HG03095 (cell line): ENCODE results near the gene PCDHGA11.
"Not testable (repeated sequence)": the region's sequence is repeated elsewhere in the genome, so short reads cannot be mapped to it uniquely, and the experiment has no call there.

ENCODE experiments used
- ATAC-seq: cut with Tn5 transposase; IDR thresholded peaks from one replicate; pipeline ENCODE4 v1.9.1; 2021; ENCODE audit warnings: moderate library complexity; ENCODE audit not compliant: unreplicated experiment

The PCDHGA11 gene

DNA sequence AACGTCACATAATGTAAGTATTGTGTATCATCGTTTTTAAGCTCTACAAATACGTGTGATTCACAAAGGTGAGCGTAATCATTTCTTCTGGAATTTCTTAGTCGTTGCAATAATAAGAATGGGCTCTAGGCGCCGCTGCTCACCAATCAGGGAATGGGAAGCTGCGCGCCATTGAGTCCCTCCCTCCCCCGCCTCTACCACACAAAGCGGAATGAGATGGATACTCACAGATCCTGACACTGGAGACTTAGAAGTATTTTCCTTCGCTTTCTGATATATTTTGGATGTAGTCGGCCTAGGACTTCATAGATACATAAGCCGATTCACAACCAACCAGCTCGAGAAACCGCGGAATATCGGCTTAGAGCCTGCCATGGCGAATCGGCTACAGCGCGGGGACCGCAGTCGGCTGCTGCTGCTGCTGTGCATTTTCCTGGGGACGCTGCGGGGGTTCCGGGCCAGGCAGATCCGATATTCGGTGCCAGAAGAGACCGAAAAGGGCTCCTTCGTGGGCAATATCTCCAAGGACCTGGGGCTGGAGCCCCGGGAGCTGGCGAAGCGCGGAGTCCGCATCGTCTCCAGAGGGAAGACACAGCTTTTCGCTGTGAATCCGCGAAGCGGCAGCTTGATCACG is at the start of gene PCDHGA11:
Gene PCDHGA11 (plus strand): TSS at position 197 of the 634 bp plus-strand sequence. CDS start 177 bp downstream, at position 374.
- ATAC-seq = no peak

DNA sequence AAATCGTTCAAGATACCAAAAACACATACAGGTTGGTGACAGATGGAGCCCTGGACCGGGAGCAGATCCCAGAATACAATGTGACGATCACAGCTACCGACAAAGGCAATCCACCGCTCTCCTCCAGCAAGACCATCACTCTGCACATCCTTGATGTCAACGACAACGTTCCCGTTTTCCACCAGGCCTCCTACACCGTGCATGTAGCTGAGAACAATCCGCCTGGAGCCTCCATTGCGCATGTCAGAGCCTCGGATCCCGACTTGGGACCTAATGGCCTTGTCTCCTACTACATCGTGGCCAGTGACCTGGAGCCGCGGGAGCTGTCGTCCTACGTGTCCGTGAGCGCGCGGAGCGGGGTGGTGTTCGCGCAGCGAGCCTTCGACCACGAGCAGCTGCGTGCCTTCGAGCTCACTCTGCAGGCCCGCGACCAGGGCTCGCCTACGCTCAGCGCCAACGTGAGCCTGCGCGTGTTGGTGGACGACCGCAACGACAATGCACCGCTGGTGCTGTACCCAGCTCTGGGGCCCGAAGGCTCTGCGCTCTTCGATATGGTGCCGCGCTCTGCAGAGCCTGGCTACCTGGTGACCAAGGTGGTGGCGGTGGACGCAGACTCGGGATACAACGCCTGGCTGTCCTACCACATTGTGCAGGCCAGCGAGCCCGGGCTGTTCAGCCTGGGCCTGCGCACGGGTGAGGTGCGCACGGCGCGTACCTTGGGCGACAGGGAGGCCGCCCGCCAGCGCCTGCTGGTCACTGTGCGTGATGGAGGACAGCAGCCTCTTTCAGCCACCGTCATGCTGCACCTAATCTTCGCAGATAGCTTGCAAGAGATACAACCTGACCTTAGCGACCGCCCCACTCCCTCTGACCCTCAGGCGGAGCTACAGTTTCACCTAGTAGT is 49.0 kb upstream of the PCDHGA11 start:
- ATAC-seq = no peak

DNA sequence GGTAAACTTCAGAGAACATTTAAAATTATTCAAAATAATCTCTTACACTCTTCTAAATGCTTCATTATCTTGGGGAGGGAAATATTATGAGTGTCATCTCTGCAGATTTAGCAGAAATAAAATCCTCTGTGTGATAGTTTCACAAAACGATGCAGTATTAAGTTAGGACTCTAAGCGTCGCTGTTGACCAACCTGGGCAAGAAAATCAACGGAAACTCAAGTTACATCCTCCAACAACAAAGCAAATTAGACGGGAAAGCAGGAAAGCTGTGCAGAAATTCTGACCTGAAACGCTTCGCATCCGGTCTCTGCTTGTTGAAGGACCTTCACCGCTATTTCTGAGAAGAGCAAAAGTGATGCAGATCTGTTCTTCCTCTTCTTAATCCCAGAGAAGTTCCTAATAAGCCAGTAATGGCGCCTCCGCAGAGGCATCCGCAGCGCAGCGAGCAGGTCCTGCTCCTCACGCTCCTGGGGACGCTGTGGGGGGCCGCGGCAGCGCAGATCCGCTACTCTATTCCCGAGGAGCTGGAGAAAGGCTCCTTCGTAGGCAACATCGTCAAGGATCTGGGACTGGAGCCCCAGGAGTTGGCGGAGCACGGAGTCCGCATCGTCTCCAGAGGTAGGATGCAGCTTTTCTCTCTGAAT is 47.1 kb upstream of the PCDHGA11 start, which contains the start of gene PCDHGA6:
Gene PCDHGA6 (plus strand): TSS at position 219 of the 645 bp plus-strand sequence. CDS start 193 bp downstream, at position 412.
- ATAC-seq = no peak

DNA sequence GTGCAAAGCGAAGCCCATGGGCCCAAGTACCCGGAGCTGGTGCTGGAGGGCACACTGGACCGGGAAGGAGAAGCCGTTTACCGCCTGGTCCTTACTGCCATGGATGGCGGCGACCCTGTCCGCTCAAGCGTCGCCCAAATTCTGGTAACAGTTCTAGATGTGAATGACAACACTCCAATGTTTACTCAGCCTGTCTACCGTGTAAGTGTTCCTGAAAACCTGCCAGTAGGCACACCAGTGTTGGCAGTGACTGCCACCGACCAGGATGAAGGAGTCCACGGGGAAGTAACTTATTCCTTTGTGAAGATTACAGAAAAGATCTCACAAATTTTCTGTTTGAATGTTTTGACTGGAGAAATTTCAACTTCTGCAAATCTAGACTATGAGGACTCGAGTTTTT is 46.2 kb upstream of the PCDHGA11 start:
- ATAC-seq = no peak

DNA sequence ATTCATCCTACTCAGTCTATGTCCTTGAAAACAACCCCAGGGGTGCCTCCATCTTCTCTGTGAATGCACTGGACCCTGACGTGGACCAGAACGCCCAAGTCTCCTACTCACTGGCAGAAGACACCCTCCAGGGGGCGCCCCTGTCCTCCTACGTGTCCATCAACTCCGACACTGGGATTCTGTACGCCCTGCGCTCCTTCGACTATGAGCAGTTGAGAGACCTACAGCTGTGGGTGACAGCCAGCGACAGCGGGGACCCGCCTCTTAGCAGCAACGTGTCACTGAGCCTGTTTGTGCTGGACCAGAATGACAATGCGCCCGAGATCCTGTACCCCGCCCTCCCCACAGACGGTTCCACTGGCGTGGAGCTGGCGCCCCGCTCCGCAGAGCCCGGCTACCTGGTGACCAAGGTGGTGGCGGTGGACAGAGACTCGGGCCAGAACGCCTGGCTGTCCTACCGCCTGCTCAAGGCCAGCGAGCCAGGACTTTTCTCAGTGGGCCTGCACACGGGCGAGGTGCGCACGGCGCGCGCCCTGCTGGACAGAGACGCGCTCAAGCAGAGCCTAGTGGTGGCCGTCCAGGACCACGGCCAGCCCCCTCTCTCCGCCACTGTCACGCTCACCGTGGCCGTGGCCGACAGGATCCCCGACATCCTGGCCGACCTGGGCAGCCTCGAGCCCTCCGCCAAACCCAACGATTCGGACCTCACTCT is 45.3 kb upstream of the PCDHGA11 start:
- not testable (repeated sequence) for ATAC-seq

DNA sequence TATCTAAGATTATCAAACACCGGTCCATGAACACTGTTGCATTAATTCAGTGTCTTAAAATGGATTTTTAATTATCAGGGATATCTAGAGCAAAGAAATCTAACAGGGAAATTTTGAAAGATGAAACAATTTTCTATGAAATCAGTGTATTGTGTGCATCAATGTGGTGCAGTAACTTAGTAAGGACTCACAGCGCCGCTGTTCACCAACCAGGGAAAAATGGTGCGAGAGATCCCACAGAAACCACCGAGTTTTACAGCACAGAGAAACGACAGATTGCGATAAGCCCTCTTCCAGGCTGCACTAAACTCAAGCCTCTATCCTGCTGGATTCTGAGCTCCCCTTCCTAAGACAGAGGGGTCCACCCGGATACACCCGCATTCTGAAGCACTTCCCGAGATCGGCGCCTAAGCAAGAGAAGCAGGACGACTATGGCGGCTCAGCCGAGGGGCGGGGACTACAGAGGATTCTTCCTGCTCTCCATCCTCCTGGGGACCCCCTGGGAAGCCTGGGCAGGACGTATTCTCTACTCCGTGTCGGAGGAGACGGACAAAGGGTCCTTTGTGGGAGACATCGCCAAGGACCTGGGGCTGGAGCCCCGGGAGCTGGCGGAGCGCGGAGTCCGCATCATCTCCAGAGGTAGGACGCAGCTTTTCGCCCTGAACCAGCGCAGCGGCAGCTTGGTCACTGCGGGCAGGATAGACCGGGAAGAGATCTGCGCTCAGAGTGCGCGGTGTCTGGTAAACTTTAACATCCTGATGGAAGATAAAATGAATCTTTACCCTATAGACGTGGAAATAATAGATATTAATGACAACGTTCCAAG is 38.2 kb upstream of the PCDHGA11 start, which contains the start of gene PCDHGA7:
Gene PCDHGA7 (plus strand): TSS at position 274 of the 826 bp plus-strand sequence. CDS start 158 bp downstream, at position 432.
- ATAC-seq = no peak

DNA sequence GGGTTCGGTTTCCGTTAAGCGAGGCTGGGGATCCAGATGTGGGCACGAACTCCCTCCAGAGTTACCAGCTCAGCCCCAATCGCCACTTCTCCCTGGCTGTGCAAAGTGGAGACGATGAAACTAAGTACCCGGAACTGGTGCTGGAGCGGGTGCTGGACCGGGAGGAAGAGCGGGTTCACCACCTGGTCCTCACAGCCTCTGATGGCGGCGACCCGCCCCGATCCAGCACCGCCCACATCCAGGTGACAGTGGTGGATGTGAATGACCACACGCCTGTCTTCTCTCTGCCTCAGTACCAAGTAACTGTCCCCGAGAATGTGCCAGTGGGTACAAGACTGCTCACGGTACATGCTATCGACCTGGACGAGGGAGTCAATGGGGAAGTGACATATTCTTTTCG is 37.5 kb upstream of the PCDHGA11 start:
- ATAC-seq = no peak

DNA sequence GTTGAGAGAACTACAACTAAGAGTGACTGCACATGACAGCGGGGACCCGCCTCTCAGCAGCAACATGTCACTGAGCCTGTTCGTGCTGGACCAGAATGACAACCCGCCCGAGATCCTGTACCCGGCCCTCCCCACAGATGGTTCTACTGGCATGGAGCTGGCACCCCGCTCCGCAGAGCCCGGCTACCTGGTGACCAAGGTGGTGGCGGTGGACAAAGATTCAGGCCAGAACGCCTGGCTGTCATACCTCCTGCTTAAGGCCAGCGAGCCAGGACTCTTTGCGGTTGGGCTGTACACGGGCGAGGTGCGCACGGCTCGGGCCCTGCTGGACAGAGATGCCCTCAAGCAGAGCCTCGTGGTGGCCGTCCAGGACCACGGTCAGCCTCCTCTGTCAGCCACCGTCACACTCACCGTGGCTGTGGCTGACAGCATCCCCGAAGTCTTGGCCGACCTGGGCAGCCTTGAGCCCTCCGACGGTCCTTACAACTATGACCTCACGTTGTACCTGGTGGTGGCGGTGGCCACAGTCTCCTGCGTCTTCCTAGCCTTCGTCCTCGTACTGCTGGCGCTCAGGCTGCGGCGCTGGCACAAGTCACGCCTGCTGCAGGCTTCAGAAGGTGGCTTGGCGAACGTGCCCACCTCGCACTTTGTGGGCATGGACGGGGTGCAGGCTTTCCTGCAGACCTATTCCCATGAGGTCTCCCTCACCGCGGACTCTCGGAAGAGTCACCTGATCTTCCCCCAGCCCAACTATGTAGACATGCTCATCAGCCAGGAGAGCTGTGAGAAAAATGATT is 36.2 kb upstream of the PCDHGA11 start:
- no peak for ATAC-seq

DNA sequence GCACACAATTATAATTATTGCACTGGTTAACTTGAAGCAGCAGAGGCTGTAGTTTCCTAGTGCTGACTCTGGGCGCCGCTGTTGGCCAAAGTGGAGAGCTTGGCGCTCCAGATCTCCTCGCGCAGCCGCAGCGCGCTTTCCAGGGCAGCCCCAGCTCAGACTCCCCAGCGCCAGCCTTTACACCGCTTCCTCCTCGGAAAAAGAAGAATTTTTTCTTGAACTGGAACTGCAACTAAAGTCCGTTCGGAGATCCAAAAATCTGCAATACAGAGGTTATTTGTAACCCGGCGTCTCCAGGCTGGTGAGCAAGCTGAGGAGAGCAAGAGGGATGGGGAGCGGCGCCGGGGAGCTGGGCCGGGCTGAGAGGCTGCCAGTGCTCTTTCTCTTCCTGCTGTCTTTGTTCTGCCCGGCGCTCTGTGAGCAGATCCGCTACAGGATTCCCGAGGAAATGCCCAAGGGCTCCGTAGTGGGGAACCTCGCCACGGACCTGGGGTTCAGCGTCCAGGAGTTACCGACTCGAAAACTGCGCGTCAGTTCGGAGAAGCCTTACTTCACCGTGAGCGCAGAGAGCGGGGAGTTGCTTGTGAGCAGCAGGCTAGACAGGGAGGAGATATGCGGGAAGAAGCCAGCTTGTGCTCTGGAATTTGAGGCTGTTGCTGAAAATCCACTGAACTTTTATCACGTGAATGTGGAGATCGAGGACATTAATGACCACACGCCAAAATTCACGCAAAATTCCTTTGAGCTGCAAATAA is 33.1 kb upstream of the PCDHGA11 start, which contains the start of gene PCDHGB4:
Gene PCDHGB4 (plus strand): TSS at position 142 of the 755 bp plus-strand sequence. CDS start 187 bp downstream, at position 329.
- not testable (repeated sequence) for ATAC-seq

DNA sequence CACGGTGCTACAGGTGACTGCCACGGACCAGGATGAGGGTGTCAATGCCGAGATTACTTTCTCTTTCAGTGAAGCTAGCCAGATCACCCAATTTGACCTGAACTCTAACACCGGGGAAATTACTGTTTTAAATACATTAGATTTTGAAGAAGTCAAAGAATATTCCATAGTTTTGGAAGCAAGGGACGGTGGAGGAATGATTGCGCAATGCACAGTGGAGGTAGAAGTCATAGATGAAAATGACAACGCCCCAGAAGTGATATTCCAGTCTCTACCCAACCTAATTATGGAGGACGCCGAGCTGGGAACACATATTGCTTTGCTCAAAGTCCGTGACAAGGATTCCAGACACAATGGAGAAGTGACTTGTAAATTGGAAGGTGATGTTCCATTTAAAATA is 32.2 kb upstream of the PCDHGA11 start:
- no peak for ATAC-seq

DNA sequence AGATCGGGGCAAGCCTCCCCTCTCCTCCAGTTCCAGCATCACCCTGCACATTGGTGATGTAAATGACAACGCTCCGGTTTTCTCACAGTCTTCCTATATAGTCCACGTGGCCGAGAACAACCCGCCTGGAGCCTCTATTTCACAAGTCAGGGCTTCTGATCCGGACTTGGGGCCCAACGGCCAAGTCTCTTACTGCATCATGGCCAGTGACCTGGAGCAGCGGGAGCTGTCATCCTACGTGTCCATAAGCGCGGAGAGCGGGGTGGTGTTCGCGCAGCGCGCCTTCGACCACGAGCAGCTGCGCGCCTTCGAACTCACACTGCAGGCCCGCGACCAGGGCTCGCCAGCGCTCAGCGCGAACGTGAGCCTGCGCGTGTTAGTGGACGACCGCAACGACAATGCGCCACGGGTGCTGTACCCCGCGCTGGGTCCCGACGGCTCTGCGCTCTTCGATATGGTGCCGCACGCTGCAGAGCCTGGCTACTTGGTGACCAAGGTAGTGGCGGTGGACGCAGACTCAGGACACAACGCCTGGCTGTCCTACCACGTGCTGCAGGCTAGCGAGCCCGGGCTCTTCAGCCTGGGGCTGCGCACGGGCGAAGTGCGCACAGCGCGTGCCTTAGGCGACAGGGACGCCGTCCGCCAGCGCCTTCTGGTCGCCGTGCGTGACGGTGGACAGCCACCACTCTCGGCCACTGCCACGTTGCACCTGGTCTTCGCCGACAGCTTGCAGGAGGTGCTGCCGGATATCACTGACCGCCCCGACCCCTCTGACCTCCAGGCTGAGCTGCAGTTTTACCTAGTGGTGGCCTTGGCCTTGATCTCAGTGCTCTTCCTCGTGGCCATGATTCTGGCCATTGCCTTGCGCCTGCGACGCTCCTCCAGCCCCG is 31.5 kb upstream of the PCDHGA11 start:
- ATAC-seq = no peak

DNA sequence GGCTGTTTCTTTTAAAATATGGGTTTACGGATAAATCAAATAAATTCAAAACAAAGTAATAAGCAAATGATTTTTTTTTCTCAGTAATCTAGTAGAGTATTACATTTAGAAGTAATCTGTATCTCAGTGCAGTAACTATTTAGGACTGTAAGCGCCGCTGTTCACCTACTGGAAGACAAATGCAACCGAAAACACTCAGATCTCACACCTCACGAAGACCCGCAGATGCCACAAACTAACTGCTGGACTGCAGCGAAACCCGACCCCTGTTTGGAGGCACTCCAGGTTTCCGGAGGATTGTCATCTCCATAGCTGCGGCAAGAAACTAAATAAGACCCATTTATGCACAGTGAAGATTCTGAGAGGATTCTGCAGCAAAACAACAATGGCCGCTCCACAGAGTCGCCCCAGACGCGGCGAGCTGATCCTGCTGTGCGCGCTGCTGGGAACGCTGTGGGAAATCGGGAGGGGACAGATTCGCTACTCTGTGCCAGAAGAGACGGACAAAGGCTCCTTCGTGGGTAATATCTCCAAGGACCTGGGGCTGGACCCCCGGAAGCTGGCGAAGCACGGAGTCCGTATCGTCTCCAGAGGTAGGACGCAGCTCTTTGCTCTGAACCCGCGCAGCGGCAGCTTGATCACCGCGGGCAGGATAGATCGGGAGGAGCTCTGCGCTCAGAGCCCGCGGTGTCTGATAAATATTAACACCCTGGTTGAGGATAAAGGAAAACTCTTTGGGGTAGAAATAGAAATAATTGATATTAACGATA is 28.2 kb upstream of the PCDHGA11 start, which contains the start of gene PCDHGA8:
Gene PCDHGA8 (plus strand): TSS at position 205 of the 770 bp plus-strand sequence. CDS start 181 bp downstream, at position 386.
- ATAC-seq = no peak

DNA sequence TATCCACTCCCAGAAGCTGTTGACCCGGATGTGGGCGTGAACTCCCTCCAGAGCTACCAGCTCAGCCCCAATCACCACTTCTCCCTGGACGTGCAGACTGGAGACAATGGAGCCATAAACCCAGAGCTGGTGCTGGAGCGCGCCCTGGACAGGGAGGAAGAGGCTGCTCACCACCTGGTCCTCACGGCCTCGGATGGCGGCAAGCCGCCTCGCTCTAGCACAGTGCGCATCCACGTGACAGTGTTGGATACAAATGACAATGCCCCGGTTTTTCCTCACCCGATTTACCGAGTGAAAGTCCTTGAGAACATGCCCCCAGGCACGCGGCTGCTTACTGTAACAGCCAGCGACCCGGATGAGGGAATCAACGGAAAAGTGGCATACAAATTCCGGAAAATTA is 27.6 kb upstream of the PCDHGA11 start:
- no peak for ATAC-seq

DNA sequence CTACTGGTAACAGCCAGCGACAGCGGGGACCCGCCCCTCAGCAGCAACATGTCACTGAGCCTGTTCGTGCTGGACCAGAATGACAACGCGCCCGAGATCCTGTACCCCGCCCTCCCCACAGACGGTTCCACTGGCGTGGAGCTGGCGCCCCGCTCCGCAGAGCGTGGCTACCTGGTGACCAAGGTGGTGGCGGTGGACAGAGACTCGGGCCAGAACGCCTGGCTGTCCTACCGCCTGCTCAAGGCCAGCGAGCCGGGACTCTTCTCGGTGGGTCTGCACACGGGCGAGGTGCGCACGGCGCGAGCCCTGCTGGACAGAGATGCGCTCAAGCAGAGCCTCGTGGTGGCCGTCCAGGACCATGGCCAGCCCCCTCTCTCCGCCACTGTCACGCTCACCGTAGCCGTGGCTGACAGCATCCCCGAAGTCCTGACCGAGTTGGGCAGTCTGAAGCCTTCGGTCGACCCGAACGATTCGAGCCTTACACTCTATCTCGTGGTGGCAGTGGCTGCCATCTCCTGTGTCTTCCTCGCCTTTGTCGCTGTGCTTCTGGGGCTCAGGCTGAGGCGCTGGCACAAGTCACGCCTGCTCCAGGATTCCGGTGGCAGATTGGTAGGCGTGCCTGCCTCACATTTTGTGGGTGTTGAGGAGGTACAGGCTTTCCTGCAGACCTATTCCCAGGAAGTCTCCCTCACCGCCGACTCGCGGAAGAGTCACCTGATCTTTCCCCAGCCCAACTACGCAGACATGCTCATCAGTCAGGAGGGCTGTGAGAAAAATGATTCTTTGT is 26.3 kb upstream of the PCDHGA11 start:
- not testable (repeated sequence) for ATAC-seq

DNA sequence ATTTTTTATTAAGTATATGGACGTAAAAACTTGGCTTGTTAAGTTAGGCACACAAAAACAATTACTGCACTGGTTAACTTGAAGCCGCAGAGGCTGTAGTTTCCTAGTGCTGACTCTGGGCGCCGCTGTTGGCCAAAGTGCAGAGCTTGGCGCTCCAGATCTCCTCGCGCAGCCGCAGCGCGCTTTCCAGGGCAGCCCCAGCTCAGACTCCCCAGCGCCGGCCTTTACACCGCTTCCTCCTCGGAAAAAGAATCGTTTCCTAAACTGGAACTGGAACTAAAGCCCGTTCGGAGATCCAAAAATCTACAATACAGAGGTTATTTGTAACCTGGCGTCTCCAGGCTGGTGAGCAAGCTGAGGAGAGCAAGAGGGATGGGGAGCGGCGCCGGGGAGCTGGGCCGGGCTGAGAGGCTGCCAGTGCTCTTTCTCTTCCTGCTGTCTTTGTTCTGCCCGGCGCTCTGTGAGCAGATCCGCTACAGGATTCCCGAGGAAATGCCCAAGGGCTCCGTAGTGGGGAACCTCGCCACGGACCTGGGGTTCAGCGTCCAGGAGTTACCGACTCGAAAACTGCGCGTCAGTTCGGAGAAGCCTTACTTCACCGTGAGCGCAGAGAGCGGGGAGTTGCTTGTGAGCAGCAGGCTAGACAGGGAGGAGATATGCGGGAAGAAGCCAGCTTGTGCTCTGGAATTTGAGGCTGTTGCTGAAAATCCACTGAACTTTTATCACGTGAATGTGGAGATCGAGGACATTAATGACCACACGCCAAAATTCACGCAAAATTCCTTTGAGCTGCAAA is 22.9 kb upstream of the PCDHGA11 start, which contains the start of gene PCDHGB5:
Gene PCDHGB5 (plus strand): TSS at position 192 of the 796 bp plus-strand sequence. CDS start 181 bp downstream, at position 373.
- ATAC-seq = peak; percentile 91
